Glutamatergic neuron (in vitro differentiated cells): Measurements from ENCODE around the gene PRR3. TPM values are rescaled to one million over a fixed set of nuclear protein-coding genes. Genes with fewer than 3 reads are reported as not detected.

Experiments
- DNase-seq: peaks from one replicate; pipeline ENCODE4 v3.0.0; 2022
- H3K27ac Mint-ChIP-seq: one replicate; pipeline ENCODE4 v1.8.0; 2020; ENCODE audit warnings: mild to moderate bottlenecking, mixed read lengths, inconsistent platforms; ENCODE audit not compliant: unreplicated experiment
- H3K27me3 Mint-ChIP-seq: one replicate; pipeline ENCODE4 v1.8.0; 2020; ENCODE audit warnings: mild to moderate bottlenecking, moderate library complexity, mixed read lengths, inconsistent platforms; ENCODE audit not compliant: unreplicated experiment
- H3K36me3 Mint-ChIP-seq: one replicate; pipeline ENCODE4 v1.8.0; 2020; ENCODE audit warnings: mild to moderate bottlenecking, mixed read lengths, inconsistent platforms; ENCODE audit not compliant: unreplicated experiment
- H3K4me1 Mint-ChIP-seq: one replicate; pipeline ENCODE4 v1.8.0; 2020; ENCODE audit warnings: mild to moderate bottlenecking, low read depth, mixed read lengths, inconsistent platforms; ENCODE audit not compliant: unreplicated experiment
- H3K4me3 Mint-ChIP-seq: one replicate; pipeline ENCODE4 v1.8.0; 2020; ENCODE audit warnings: mild to moderate bottlenecking, mixed read lengths, inconsistent platforms; ENCODE audit not compliant: unreplicated experiment
- H3K9me3 Mint-ChIP-seq: one replicate; pipeline ENCODE4 v1.8.0; 2020; ENCODE audit warnings: mild to moderate bottlenecking, moderate library complexity, mixed read lengths, inconsistent platforms; ENCODE audit not compliant: unreplicated experiment
- CTCF ChIP-seq: fragments of 200-600 bp; sonication (generic); IDR thresholded peaks from one replicate; pipeline ENCODE4 v1.5.0; 2021; ENCODE audit not compliant: partially characterized antibody, unreplicated experiment
- long read RNA-seq: library from polyadenylated mRNA; unstranded; transcript quantifications from one replicate; pipeline ENCODE4 v2.0.0, GENCODE V29; 2020; ENCODE audit not compliant: unreplicated experiment
- total RNA-seq: library from RNA; stranded (reverse); fragmentation: NEBNext Ultra II Directional; extraction: Animal tissue kit (Norgen Biotek cat#: 25700); gene quantifications from one replicate; pipeline ENCODE4 v1.2.1, GENCODE V29; 2021; ENCODE audit not compliant: unreplicated experiment

Gene PRR3
- total RNA-seq, result 34.7 TPM
- long read RNA-seq, transcript PRR3-201 (3 exons, 1,797 nt), result major isoform, 8 of 13 reads
- long read RNA-seq, partial matches to known transcripts, result 0 of 13 reads
- long read RNA-seq, other reads (novel, unspliced or antisense), result 4 of 13 reads

- peaks cover 6% of the 10 kb centered on the region for H3K9me3 Mint-ChIP-seq
- H3K27ac Mint-ChIP-seq, result peak within 1 kb of the TSS; percentile 95
- peak within 1 kb of the TSS; percentile 100 for H3K4me3 Mint-ChIP-seq
- H3K36me3 Mint-ChIP-seq, result no peaks in the 10 kb centered on the region
- peaks cover 3% of the 10 kb centered on the region for H3K4me1 Mint-ChIP-seq
- DNase-seq, result peak; percentile 92
- peaks cover 7% of the 10 kb centered on the region for H3K27me3 Mint-ChIP-seq
- no peak for TF ChIP-seq CTCF
These were observed at the start of gene PRR3 for GRCh38 chr6:30556906-30557682. TSS of gene PRR3 (plus strand) at chr6:30557295. CDS start at chr6:30557345, 50 bp downstream.

- H3K27ac Mint-ChIP-seq, result no peak overlapping the region
- no peak for DNase-seq
- H3K27me3 Mint-ChIP-seq, result no peaks in the 10 kb centered on the region
- no peak for TF ChIP-seq CTCF
- H3K36me3 Mint-ChIP-seq, result no peaks in the 10 kb centered on the region
- H3K9me3 Mint-ChIP-seq, result no peaks in the 10 kb centered on the region
- no peaks in the 10 kb centered on the region for H3K4me1 Mint-ChIP-seq
- no peak overlapping the region for H3K4me3 Mint-ChIP-seq
These were observed 49.0 kb upstream of the PRR3 start for GRCh38 chr6:30507849-30508827.

- H3K27me3 Mint-ChIP-seq, result no peaks in the 10 kb centered on the region
- H3K4me3 Mint-ChIP-seq, result no peak overlapping the region
- H3K27ac Mint-ChIP-seq, result no peak overlapping the region
- no peaks in the 10 kb centered on the region for H3K9me3 Mint-ChIP-seq
- no peak for TF ChIP-seq CTCF
- H3K4me1 Mint-ChIP-seq, result no peaks in the 10 kb centered on the region
- no peak for DNase-seq
- H3K36me3 Mint-ChIP-seq, result no peaks in the 10 kb centered on the region
These were observed 48.0 kb upstream of the PRR3 start for GRCh38 chr6:30508890-30509736.

- DNase-seq, result no peak
- Mint-ChIP-seq H3K4me3 (no peak overlapping the region), H3K27me3 (no peaks in the 10 kb centered on the region), H3K4me1 (no peaks in the 10 kb centered on the region), H3K27ac (no peak overlapping the region), H3K36me3 (no peaks in the 10 kb centered on the region), H3K9me3 (peaks cover 2% of the 10 kb centered on the region)
- no peak for TF ChIP-seq CTCF
These were observed 46.5 kb upstream of the PRR3 start for GRCh38 chr6:30510419-30511168.
